Forelimb muscle (tissue), 1 donor: ENCODE data around the gene CASP9. TPM values are rescaled to one million over a fixed set of nuclear protein-coding genes. Genes with fewer than 3 reads are reported as not detected.
"Not testable (repeated sequence)": the region's sequence is repeated elsewhere in the genome, so short reads cannot be mapped to it uniquely, and the experiment has no call there.

ENCODE experiments used
- DNase-seq: peaks from one replicate; pipeline ENCODE4 v3.0.0-alpha.2; 2013; ENCODE audit warnings: low read depth
- polyA plus RNA-seq: library from polyadenylated mRNA; unstranded; fragments of 120-200 nt; gene quantifications from one replicate; pipeline ENCODE4 v1.2.1, GENCODE V29; 2013; ENCODE audit not compliant: insufficient read length

The CASP9 gene
- polyA plus RNA-seq, 1 donor: 19.1 TPM

- no peak for DNase-seq
Measured at GRCh38 chr1:15500184-15501178, 23.5 kb downstream of the CASP9 start.

GRCh38 chr1:15493869-15494390 lies 30.1 kb downstream of the CASP9 start:
- DNase-seq: no peak

- DNase-seq: no peak
Measured at GRCh38 chr1:15492596-15492995, 31.4 kb downstream of the CASP9 start.

- not testable (repeated sequence) for DNase-seq
Measured at GRCh38 chr1:15491010-15491409, 33.0 kb downstream of the CASP9 start.

- no peak for DNase-seq
Measured at GRCh38 chr1:15489052-15489736, 34.8 kb downstream of the CASP9 start.

GRCh38 chr1:15488371-15488770 lies 35.6 kb downstream of the CASP9 start:
- no peak for DNase-seq

GRCh38 chr1:15486844-15487610 lies 37.0 kb downstream of the CASP9 start:
- not testable (repeated sequence) for DNase-seq

- no peak for DNase-seq
Measured at GRCh38 chr1:15485636-15486035, 38.4 kb downstream of the CASP9 start.

GRCh38 chr1:15484443-15484842 lies 39.6 kb downstream of the CASP9 start:
- DNase-seq: not testable (repeated sequence)

GRCh38 chr1:15483971-15484370 lies 40.0 kb downstream of the CASP9 start:
- no peak for DNase-seq

- DNase-seq: not testable (repeated sequence)
Measured at GRCh38 chr1:15482983-15483543, 41.0 kb downstream of the CASP9 start.

- DNase-seq: not testable (repeated sequence)
Measured at GRCh38 chr1:15482455-15482854, 41.6 kb downstream of the CASP9 start.

- no peak for DNase-seq
Measured at GRCh38 chr1:15479654-15480347, 44.2 kb downstream of the CASP9 start.

- DNase-seq: no peak
Measured at GRCh38 chr1:15477646-15478212, 46.3 kb downstream of the CASP9 start.

GRCh38 chr1:15476927-15477326 lies 47.1 kb downstream of the CASP9 start:
- DNase-seq: no peak

- no peak for DNase-seq
Measured at GRCh38 chr1:15475752-15476314, 48.2 kb downstream of the CASP9 start, which contains the start of gene CELA2B. Gene CELA2B (plus strand): TSS chr1:15476104. CDS start chr1:15476126, 22 bp downstream.

- no peak for DNase-seq
Measured at GRCh38 chr1:15472587-15472986, 51.4 kb downstream of the CASP9 start.

- not testable (repeated sequence) for DNase-seq
Measured at GRCh38 chr1:15471723-15472122, 52.3 kb downstream of the CASP9 start.

- DNase-seq: not testable (repeated sequence)
Measured at GRCh38 chr1:15471067-15471466, 52.9 kb downstream of the CASP9 start.
